HG02759 (cell line): ENCODE measurements around the gene ORM2.
"Not testable (repeated sequence)": the region's sequence is repeated elsewhere in the genome, so short reads cannot be mapped to it uniquely, and the experiment has no call there.

ENCODE experiments used
- ATAC-seq: cut with Tn5 transposase; IDR thresholded peaks from one replicate; pipeline ENCODE4 v1.9.1; 2021; ENCODE audit warnings: mild to moderate bottlenecking, moderate library complexity; ENCODE audit not compliant: unreplicated experiment

ORM2 gene

DNA sequence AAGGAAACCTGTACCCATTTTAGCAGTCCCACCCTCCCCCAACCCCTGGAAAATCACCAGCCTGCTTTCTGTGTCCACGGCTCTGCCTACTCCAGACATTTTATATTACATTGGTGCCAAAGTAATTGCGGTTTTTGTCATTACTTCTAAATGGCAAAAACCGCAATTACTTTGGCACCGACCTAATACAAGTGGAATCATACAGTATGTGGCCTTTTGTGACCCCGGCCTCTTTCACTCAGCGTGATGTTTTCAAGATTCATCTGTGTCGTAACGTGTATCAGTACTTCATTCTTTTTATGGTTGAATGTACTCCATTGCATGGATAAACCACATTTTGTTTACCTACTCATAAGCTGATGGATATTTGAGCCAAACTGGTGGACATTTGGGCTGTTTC, 16.5 kb upstream of the ORM2 start:
- no peak for ATAC-seq

DNA sequence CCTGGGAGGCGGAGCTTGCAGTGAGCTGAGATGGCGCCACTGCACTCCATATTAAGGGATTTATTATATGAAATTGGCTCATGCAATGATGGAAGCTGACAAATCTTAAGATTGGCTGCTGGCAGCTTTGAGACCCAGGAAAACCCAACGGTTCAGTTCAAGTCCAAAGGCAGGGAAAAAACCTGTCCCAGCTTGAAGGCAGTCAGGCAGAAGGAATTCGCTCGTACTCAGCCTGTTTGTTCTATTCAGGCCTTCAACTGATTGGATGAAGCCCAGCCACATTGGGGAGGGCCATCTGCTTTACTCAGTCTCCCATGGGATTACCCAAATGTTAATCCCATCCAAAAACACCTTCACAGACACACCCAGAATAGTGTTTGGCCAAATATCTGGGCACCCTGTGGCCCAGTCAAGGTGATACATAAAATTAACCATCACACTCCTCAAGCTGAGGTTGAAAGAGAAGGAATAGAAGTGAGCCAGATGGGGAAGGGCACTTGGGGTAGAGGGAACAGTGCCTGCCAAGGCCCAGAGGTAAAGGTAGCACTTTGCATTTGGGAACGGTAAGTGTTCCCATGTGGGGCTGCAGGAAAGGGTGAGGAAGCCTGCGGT, 15.3 kb upstream of the ORM2 start:
- ATAC-seq, result no peak

DNA sequence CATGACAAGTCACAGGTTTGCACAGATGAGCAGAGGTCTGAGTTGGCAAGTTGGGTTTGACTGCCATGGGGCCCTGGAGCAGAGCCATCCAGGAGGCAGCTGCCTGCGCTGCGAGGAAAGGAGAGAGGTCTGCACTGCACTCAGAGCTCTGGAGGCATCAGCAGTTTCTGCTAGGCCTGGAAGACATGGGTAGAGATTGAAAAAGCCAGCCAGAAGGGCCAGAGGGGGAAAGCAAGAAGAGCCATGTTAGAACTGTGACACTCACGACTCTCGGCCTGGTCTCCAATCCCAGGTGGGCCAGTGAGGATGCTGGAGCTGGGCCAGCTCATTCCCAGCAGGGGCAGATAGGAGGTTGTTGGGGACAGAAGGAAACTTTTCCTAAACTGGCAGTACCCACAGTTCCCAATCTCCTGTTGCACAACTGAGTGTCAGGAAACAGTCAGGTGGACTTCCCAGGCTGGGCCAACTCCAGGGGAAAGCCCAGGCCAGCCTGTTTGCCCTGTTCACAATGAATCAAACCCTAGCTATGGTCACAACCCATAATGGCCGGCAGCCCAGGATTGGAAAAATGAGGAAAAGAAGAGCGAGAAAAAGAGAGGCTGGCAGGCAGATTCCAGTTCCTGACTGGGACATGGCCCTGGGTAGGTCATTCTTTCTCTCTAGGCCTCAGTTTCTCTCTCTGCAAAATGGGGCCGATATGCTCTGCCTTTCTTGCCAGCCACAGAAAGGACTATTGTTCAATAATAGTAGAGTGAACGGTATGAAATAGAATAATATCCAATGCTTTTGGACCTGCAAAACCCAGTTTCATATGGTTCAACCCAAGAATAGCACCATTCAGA, 14.6 kb upstream of the ORM2 start:
- no peak for ATAC-seq

DNA sequence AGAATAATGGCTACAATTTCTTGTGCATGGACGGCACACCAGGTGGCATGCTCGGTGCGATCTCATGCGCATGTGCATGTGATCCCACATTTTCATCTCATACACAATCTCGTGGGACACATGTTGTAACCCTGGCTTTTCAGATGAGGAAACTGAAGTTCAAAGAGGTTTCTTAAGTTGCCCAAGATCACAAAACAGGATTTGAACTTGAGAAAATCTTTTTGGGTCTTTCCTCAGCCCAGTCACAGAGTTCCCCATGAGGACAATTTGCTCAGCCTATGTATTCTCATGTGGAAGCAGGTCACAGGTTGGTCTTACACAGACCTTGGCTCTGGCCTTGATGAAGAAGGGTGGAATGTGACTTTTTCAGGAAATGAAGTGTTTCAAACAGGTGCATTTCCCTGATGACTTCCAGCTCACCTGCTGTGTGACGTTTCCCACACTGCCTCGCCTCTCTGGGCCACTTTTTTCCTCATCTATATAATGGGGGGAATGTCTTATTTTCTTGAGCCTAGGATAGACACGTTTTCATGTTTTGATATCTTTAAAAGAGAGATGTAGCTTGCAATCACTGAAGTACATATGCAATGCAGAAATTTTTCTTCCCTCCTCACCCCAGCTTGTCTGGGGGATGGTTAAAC, 13.8 kb upstream of the ORM2 start:
- ATAC-seq, result no peak

DNA sequence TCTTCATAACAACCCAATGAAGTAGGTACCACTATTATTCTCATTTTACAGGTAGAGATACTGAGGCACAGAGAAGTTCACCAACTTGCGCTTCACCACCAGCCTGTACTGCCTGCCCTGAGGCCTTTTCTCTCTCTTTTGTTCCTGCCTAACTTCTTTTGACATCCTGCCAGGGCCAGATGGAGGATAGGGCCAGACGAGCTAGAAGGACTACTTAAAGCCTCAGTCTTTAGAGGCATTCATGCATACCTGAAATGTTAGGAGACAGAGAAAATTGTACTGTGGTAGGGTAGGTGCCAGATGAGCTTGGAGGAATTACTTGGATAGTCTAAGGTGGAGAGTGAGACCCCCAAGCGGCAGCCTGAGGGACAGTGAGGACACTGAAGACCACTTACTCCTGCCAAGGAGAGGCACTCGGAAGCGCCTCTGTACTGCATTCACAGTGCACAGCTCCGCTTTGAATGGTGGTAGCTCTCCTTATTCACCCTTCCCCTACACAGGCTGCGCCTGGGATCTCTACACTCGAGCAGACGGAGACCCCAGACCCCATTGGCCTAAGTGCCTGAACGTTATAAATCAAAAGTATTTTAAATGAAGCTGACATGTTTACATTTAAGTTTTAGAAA, 13.0 kb upstream of the ORM2 start:
- no peak for ATAC-seq

DNA sequence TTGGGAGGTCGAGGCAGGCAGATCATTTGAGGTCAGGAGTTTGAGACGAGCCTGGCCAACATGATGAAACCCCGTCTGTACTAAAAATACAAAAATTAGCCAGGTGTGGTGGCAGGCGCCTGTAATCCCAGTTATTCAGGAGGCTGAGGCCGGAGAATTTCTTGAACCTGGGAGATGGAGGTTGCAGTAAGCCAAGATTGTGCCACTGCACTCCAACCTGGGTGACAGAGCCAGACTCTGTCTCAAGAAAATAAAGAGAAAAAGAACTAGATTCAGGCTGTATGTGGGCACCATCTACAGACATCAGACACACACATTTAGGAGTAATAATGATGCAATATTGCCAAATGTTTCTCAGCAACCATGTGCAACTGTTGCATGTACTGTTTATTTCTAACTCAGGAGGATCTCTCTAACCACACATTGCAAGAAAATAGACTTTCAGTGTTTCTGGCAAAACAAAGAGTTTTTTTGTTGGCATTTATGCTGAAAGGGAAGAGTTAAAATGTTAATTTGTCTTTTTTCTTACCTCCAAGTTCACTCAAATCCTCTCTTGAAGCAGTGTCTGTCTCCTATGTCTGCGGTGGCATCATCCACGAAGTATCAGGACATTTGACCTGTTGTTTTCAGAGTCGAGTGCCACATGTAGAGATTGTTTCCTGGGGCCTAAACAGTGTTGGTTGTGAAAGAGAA, 11.9 kb upstream of the ORM2 start:
- no peak for ATAC-seq

DNA sequence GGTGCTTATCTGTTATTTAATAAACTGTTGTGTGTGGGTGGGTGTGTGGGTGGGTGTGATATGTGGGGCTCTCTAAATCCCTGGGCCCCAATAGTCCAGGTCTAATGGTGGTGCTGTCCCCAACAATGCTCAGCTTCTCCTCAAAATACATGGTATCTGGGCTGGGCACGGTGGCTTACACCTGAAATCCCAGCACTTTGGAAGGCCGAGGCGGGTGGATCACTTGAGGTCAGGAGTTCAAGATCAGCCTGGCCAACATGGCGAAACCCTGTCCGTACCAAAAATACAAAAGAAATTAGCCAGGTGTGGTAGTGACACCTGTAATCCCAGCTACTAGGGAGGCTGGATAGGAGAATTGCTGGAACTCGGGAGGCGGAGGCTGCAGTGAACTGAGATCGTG, 11.3 kb upstream of the ORM2 start:
- no peak for ATAC-seq

DNA sequence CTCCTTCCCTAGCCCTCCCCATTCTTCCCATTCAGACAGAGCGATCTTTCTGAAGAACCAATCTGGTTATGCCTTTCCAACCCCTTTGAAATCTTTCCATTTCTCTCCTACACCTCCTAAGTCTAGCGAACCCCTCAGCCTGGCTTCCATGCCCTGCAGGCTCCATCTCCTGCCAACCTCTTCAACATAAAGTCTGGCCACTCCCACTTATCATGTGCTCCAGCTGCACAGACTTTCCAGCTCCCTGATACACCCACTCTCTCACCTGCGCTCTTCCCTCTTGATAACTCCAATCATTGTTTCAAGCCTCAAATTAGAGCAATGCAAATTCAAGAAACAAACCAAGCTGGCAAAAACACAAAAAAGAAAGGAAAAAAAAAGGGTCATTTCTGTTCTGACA, 10.5 kb upstream of the ORM2 start:
- no peak for ATAC-seq

DNA sequence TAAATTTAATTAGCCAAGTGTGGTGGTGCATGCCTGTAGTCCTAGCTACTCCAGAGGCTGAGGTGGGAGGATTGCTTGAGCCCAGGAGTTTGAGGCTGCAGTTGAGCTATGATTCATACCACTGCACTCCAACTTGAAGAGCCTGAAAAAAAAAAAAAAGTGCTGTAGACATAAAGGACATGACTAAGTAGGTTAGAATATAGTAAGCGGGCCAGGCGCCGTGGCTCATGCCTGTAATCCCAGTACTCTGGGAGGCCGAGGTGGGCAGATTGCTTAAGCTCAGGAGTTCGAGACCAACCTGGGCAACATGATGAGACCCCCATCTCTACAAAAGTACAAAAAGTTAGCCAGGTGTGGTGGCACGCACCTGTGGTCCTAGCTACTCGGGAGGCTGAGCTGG, 9.0 kb upstream of the ORM2 start:
- not testable (repeated sequence) for ATAC-seq

DNA sequence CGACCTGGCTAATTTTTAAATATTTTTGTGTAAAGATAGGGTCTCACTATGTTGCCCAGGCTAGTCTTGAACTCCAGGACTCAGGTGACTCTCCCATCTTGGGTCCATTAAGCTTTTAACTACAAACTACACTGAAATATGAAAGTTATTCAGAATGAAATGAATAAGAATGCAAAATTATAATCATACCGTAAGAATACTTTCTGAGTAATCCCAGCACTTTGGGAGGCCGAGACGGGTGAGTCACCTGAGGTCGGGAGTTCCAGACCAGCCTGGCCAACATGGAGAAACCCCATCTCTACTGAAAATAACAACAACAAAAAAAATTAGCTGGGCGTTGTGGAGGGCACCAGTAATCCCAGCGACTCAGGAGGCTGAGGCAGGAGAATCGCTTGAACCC, 7.9 kb upstream of the ORM2 start:
- ATAC-seq, result no peak

DNA sequence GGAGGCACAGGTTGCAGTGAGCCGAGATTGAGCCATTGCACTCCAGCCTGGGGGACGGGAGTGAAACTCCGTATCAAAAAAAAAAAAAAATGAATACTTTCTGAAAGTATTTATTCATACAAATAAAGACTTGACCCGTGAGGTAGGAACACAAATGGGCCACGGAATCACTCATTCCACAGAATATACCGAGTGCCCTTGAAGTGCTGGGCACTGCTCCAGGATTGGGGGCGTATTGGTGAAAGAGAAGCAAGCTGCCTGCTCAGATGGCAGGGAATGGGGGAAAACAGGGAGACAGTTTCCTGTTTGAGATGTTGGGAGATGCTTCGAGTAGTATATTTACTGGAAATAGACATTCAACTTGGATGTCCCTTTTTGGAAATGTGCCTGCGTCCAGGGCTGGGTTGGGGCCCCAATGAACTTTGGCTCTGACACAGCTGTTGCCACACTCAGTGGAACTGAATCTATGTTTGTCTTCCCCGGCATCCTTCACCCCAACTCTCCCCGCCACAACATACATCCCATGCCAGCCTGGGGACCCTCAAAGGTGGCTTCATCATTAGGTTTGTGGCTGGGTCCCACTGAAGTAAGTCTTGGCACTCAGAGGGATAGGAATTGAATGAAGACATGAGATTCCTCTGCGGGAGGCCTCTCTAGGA, 7.4 kb upstream of the ORM2 start:
- ATAC-seq, result not testable (repeated sequence)

DNA sequence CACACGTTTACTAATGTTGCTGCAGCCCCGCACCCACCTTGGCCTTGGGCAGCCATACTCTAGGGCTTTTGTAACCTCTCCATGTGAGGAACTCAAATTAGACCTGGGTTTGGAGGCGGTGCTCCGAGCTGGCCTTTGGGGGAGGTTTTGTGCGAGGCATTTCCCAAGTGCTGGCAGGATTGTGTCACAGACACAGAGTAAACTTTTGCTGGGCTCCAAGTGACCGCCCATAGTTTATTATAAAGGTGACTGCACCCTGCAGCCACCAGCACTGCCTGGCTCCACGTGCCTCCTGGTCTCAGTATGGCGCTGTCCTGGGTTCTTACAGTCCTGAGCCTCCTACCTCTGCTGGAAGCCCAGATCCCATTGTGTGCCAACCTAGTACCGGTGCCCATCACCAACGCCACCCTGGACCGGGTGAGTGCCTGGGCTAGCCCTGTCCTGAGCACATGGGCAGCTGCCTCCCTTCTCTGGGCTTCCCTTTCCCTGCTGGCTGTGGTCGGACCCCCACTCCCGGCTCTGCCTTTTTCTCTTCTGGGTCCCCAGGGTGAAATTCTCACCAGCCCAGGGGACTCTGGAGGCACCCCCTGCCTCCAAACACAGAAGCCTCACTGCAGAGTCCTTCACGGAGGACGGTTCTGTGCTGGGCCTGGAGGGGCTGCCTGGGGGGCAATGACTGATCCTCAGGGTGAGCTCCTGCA, 6.7 kb upstream of the ORM2 start, which contains the start of gene ORM1:
Gene ORM1 (plus strand): TSS at position 268 of the 701 bp plus-strand sequence. CDS start 36 bp downstream, at position 304.
- ATAC-seq, result not testable (repeated sequence)

DNA sequence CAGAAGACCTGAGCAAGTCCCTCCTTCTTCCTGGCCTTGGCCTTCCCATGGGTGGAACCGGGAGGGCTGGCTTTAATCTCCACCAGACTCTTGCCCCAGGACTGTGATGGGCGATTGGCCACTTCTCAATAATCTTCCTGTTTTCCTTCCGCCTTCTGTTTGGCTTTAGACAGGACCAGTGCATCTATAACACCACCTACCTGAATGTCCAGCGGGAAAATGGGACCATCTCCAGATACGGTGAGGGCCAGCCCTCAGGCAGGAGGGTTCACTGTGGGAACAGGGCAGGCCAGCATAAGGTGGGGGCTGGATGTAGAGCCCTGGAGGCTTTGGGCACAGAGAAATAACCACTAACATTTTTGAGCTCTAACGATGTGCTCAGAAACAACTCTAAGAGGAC, 5.8 kb upstream of the ORM2 start:
- ATAC-seq, result not testable (repeated sequence)

DNA sequence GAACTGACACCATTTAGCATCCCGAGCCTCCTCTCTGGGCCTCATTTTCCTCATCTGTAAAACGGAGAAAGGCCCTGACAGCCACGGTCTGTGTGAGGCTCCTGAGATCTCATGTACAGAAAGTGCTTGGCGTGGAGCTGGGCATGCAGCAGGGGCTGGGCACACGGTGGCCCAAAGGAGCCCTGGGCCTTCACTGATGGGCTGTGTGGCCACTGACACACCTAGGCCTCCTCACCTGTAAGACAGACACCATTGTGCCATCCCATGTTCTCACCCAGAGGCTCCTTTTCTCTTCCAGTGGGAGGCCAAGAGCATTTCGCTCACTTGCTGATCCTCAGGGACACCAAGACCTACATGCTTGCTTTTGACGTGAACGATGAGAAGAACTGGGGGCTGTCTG, 5.2 kb upstream of the ORM2 start:
- ATAC-seq, result no peak

DNA sequence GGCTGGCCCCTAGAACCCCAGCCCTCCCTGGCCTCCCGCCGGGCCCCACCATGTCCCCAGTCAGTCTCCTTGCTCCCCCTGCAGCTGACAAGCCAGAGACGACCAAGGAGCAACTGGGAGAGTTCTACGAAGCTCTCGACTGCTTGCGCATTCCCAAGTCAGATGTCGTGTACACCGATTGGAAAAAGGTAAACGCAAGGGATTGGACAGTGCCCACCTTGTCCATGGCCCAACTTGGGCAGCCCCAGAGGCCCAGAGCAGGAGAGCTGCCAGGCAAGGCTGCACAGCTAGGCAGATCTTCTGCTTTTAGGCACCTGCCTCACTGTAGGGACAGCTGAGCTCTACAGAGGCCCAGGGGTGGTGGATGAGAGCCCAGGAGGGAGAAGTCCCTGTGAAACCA, 4.7 kb upstream of the ORM2 start:
- ATAC-seq, result not testable (repeated sequence)

DNA sequence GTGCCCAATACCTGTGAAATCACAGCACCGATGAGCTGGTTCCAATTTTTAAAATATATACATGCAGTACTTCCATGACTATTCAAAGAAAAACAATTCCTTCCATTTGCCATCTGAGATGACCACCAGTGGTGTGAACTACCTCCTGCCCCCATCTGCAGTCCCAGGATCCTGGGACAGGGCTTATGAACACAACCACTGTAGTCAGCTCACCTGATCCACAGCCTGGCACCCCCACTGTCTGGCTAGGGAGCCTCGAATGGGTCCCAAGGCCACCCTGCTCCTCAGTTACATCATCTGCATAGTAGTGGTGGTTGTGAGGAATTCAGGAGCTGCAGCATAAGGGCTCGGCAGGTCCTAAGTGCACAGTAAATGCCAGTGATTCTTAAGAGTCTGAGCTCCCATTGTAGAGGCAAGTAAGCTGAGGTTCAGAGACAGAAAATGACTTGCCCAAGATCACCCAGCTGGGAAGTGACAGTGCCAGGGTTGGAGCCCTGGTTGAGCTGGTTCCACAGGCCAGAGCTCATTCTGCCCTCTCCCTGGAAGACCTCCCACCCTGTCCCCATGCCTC, 3.9 kb upstream of the ORM2 start:
- not testable (repeated sequence) for ATAC-seq

DNA sequence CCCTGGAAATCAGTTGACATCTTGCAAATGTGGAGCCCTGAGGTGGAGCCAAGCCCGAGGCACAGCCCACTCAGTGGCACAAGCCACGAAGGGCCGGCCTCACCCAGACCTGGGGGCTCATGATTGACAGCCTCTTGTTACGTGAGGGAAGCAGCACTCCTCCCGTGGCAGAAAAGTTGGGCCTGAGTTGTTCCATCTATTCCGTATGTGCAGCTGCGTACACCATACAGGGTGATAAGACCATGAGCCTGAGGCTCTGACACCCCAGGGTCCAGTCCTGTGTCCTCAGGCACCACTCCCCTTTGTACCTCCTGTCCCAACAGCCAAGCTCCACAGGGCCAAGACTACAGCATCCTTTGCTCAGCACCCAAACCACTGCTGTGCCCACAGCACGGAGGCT, 1.9 kb upstream of the ORM2 start:
- no peak for ATAC-seq

DNA sequence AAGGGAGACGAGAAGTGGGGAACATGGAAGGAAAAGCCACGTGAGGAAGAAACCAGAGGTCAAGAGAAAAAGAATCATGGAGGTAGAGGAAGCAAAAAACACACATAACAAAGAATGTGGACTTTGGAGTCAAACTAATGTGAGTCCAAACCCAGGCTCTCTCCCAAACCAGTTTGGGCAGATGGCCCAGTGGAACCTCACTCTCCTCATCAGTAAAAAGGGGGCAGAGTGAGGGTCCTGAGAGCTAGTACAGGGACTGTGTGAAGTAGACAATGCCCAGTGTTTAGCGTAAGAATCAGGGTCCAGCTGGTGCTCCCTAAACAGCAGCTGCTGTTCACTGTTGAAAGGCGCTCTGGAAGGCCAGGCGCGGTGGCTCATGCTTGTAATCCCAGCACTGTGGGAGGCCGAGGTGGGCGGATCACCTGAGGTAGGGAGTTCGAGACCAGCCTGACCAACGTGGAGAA, 1.3 kb upstream of the ORM2 start:
- ATAC-seq, result not testable (repeated sequence)

DNA sequence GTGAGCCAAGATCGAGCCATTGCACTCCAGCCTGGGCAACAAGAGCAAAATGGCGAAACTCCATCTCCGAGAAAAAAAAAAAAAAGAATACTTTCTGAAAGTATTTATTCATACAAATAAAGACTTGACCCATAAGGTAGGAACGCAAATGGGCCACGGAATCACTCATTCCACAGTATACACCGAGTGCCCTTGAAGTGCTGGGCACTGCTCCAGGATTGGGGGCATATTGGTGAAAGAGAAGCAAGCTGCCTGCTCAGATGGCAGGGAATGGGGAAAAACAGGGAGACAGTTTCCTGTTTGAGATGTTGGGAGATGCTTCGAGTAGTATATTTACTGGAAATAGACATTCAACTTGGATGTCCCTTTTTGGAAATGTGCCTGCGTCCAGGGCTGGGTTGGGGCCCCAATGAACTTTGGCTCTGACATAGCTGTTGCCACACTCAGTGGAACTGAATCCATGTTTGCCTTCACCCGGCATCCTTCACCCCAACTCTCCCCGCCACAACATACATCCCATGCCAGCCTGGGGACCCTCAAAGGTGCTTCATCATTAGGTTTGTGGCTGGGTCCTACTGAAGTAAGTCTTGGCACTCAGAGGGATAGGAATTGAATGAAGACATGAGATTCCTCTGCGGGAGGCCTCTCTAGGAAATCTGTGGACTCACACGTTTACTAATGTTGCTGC, 588 bp upstream of the ORM2 start:
- ATAC-seq, result not testable (repeated sequence)
